ENCODE measurements around the gene CUX1.
"Not testable (repeated sequence)": the region's sequence is repeated elsewhere in the genome, so short reads cannot be mapped to it uniquely, and the experiment has no call there.

CUX1 gene

DNA sequence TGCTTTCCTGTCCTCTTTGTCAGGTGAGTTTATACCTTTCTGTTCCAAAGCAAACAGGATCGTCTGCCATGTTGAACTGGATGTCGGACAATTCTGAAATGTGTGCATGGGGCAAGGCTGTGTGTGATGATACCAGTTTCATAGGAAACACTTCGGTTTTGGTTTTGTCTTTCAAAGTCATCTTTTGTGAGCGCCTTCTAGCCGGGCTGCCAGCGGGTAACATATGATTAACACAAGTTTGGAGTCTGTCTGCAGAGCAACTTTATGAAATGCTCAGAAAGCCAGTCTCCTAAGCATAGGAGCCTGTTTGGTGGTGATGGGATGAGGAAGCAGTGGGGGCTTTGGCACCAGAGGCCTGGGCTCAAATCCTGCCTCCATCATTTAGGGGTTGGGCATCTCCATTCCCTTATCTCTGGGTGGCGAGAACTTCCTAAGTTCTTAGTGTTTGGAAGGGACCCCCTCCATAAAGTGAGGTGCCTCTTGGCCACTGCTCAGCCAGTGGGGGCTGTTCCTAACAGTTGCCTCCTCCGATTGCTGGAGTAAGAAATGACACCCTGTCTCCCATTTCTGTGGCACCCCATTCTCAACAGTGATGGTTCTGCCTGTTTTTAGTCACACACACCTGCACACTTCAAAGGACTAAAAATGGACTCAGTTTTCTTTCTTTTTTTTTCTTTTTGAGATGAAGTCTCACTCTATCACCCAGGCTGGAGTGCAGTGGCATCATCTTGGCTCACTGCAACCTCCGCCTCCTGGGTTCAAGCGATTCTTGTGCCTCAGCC, 36.8 kb downstream of the CUX1 start:
- no peak for DNase-seq

DNA sequence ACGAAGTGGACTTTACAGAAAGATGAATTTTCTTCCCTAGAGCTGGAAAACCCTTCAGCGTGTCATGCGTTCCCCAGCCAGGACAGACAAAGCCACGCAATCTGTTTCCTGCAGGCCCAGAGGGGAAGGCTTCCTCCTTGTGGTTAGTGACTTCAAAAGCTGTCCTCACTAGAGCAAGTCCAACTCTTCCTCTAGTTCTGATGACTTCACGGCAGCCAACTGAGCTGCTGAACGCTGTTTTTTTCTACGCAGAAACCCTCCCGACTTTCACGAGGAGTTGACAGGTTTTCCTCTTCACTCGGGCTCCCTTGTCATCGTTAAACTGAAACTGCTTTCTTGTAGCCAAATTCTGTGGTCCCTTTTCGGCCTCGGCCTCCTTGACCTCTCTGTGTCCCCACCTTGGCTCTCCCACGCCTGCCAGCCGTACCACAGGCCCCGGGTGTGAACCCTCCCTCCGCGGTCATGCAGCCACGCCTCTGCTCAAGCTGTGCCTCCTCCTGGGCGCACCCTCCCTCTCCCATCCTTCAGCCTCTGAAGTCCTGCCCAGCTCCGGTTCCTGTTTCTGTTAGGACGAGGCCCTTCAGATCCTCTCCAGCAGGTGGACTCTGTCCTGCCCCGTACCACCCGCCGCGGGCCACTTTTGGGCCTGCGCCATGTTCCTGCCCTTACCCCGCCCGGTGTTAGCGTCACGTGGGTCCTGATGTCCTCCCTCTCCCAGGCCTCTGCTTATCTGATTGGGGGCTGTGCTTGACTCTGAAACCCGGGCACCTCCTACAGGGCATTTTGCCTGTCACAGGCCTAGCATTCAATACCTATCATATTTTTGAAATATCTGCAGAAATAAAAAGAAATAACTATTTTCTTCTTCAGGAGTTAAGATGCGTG, 39.3 kb downstream of the CUX1 start:
- DNase-seq = peak; percentile 25 to 47

DNA sequence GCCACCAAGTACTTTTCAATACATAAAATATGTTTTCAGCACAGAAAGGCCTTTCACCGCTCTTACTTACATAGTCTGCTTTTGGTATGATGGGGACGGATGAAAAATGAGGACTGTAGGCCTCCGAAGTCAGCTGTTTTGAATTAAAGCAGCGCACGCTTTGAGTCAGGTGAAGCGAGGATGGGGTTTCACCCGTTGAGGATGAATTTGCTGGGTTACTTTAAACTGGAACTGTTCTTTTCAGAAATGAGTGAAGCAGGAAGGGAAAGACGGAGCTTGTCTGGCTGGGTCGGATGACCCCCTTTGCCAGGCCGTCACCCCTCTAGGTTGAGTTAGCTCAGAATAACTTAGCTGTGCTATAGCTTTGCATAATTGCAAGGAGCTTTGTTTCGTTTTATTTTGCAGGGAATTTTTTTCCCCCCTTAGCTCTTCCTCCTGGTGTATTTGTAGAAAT, 40.0 kb downstream of the CUX1 start:
- DNase-seq = no peak

DNA sequence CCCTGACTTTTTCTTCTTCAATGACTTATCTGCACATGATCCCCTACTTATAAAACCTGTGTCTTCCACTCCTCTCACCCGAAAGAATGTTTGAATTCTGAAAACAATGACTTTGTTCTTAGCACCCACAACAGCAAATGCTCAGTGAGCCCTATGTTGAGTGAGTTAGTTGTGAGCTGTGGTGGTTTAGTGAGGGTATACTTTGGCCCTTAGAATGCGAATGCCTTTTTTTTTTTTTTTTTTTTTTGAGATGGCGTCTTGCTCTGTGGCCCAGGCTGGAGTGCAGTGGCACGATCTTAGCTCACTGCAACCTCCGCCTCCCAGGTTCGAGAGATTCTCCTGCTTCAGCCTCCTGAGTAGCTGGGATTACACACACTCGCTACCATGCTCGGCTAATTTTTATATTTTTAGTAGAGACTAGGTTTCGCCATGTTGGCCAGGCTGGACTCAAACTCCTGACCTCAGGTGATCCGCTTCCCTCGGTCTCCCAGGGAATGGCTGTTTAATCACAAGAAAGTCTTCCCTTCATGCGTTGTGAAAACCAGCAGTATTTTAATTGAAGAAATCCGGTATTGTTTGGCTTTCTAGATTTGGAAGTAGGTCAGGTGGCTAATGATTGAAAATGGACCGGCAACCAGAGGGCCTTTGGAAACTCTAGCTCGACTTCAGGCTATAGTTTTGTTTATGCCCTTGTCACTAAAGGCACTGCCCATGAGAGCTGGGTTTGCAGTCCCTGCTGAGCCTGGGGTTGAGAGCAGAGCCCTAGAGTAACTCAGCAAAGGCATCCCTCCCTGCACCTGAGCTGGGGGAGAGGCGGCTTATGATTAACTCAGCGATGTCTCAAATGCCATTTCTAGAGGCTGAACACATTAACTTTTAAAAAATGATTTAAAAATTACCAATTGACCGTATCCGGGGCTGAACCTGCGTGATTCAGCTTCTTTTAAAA, 41.3 kb downstream of the CUX1 start:
- no peak for DNase-seq

DNA sequence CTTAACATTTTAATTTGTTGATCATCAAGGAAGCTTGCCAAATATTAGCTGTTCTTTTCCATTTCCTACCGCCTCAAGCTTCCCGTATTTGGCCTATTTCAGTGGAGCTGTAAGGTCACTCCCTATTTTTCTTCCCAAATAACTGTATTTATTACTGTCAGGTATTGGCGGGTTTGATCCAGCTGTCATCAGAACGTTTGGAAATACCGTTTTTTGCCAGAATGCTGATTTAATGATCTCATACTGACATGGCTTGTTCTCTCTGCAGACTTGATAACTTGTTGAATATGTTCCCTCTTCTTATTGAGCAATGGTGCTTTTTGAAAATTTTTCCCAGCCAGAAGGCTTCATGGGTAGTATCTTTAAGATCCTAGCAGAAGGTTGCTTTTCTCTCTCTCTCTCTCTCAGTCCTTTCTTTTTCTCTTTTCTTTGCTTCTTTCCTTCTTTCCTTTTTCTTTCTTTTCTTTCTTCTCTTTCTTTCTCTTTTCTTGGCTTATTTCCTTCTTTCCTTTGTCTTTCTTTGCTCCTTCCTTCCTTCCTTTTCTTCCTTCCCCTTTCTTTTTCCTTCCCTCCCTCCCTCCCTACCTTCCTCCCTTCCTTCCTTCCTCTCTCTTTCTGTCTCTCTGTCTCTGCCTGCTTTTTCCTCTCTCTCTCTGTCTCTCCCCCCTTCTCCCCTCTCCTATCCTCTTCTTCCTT, 42.1 kb downstream of the CUX1 start:
- DNase-seq = no peak

DNA sequence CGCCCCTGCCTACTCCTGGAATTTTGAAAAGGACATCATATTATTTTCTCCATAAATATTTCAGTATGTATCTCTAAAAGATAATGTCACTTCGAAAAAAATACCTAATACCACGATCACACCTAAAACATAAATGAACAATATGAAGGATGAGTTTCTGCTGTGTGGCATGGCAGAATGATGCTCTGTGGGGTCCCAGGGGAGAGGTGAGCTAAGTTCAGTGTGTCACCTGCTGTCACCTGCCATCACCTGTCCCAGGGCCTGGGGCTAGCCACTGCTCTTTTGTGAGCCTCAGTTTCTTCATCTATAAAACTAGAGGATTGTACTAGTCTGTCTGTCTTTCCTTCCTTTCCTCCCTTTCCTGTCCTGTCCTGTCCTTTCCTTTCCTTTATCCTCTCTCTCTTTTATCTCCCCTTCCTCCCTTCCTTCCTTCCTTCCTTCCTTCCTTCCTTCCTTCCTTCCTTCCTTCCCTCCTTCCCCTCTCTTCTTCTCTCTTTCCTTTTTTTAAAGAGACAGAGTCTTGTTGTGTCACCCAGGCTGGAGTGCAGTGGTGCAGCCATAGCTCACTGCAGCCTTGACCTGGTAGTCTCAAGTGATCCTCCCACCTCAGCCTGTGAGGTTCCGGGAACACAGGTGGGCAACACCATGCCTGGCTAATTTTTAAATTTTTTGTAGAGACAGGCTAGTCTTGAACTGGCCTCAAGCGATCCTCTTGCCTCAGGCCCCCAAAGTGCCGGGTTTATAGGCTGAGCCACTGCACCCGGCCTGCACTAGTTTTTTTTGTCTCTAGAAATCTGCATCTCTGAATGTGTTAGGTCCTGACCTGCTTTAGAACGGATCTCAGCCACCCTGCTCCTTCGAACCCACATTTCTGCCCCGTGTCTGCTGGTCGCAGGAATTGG, 43.1 kb downstream of the CUX1 start:
- no peak for DNase-seq

DNA sequence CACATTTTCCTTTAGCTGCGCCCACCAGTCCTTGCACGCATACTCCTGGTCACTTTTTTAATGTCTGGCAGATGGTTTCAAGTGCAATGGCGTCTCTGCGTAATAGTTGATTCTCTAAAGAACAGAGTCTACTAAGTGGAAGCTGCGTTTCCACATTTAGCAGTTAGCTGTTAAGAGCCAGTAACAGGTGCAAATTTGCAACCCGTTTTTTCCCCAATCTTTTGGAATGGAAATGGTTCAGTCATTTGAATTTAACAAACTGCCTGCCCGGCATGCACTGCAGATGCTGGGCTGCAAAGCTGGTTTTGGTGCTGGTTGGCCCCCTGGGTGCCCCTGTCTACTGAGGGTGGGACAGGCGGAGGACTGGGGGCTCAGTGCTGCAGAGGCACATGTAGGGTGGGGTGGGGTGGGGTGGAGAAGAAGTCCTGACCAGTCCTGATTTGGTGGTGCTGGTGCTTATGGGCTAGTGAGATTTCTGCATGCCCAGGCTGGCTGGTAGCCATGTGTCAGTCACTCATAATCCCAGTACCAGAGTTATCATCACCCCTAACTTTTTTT, 43.9 kb downstream of the CUX1 start:
- no peak for DNase-seq

DNA sequence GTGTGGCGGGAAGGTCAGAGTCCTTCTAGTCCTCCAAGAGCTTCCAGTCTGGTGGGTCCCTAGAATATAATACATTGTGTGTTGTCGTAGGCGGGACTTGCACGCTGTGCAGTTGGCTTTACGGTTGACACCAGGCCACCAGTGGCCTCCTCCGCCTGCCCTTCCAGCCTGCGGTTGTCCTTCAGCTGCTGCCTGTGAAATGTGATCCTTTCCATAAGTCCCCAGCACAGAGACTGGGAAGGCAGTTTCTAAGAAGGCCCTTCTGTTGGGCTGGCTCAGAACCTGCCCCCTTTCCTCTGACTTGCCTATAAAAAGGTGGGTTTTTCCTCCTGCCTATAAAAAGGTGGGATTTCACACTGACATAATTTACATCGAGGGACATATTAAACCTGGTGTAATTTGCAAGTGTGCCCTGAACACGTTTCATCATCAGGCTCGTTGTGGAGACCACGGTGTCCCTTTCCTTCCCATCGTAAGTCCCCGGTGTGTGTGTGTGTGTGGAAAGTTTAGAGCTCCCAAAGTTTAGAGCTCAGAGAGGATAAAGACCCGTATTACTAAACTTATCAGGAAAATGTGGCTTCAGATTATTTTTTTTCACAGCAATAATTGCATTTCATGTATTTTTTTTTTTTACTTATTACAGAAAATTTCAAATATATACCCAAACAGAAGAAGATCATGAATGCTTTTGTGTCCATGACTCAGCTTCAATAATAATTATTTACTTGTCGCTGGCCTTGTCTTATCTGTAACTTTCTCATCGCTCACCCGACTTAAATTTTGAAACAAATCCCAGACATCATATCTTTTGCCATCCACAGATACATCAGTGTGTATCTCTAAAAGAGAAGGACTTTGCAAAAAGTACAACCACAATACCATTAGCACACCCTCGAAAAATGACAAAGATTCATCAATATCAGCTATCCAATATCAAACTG, 45.1 kb downstream of the CUX1 start:
- DNase-seq = no peak

DNA sequence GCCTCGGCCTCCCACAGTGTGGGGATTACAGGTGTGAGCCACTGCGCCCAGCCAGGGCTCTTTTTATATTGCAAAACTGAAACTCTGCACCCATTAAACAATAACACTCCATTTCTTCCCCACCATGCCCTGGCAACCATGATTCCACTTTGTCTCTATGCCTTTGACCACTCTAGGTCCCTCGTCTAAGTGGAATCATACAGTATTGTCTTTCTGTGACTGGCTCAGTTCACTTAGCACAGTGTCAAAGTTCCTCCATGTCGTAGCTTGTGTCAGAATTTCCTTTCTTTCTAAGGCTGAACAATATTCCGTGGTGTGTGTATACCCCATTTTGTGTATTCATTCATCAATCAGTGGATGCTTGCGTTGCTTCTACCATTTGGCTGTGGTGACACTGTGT, 46.2 kb downstream of the CUX1 start:
- DNase-seq = no peak

DNA sequence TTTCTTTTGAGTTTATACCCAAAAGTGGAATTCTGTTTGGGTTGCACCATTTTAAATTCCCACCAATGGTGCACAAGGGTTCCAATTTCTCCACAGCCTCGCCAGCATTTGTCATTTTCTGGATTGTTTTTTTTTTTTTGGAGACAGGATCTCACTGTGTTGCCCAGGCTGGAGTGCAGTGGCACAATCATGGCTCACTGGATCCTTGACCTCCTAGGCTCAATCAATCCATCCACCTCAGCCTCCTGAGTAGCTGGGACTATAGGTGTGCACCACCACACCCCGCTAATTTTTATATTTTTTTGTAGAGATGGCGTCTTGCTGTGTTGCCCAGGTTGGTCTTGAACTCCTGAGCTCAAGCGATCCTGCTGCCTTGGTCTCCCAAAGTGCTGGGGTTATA, 46.6 kb downstream of the CUX1 start:
- DNase-seq = no peak

DNA sequence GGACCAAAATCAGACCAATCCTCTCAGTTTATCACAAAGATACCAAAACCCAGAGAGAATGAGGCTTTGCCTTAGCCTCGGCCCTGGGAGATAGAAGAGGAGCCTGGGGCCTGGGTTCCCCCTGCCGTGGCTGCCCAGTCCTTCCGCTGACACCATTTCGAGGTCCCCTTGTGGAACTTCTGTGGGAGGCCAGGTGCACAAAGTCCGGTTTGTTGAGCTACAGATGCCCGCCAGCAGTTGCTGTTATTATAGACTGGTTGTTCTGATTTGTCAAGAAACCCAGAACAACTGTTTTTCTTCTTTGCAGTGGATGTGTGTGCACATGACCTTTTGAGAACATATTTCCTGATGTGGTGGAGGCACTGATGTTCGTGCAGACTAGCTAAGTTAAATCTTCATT, 47.6 kb downstream of the CUX1 start:
- no peak for DNase-seq

DNA sequence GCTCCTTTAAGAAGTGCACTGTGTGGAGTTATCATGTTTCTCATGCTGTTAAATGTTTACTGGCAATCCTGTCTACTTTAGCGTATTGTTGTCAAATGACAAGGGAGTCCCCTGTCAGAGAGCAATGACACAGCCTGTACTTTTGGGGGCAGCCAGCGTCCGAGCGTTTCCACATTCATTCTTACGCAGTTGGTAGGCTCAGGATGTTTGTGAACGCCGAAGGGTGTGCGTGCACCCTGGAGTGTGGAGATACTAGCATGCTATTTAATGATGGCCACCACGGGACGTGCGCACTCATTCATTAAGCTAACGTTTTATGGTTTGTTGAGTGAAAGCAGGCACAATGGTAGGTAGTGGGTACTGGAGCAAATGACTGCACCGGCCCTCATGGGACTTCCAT, 48.0 kb downstream of the CUX1 start:
- DNase-seq = no peak

DNA sequence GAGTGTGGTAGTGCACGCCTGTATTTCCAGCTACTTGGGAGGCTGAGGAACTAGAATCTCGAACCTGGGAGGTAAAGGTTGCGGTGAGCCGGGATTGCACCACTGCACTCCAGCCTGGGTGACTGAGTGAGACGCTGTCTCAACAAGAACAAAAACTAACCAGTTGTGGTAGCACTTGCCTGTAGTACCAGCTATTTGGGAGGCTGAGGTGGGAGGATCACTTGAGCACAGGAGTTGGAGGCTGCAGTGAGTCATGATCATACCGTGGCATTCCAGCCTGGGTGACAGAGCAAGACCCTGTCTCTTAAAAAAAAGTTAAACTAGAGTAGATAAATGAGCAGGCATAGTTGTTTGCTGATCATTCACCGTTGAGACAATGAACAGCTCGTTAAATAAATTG, 48.9 kb downstream of the CUX1 start:
- no peak for DNase-seq

DNA sequence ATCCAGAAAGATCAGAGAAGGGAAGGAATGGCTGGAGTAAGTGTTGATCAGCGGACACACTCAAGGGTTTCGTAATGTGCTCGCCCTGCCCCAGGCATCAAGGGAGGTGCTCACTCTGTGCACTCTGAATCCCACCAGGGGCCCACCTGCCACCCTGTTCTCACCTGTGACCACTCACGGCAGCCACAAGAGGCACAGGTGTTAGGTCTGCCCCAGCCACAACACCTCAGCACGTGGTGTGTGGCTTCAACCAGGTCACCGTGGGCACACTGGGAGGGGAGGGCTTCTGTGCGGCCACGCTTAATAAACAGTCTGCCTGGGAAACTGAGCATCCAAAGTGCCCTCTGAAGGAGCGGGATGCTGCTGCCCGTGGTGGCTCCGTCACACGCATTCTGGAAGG, 49.8 kb downstream of the CUX1 start:
- no peak for DNase-seq

DNA sequence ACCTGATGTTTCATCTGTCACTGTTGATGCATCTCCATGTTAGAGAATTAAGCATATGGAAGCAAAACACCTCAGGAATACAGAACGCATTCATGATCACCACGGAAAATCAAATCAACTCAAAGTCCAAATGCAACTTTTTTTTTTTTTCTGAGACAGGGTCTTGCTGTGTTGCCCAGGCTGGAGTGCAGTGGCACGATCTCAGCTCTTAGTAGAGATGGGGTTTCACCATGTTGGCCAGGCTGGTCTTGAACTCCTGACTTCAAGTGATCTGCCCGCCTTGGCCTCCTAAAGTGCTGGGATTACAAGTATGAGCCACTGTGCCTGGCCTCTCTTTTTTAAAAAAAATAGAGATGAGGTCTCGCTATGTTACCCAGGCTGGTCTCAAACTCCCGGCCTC, 50.3 kb downstream of the CUX1 start:
- DNase-seq = not testable (repeated sequence)

DNA sequence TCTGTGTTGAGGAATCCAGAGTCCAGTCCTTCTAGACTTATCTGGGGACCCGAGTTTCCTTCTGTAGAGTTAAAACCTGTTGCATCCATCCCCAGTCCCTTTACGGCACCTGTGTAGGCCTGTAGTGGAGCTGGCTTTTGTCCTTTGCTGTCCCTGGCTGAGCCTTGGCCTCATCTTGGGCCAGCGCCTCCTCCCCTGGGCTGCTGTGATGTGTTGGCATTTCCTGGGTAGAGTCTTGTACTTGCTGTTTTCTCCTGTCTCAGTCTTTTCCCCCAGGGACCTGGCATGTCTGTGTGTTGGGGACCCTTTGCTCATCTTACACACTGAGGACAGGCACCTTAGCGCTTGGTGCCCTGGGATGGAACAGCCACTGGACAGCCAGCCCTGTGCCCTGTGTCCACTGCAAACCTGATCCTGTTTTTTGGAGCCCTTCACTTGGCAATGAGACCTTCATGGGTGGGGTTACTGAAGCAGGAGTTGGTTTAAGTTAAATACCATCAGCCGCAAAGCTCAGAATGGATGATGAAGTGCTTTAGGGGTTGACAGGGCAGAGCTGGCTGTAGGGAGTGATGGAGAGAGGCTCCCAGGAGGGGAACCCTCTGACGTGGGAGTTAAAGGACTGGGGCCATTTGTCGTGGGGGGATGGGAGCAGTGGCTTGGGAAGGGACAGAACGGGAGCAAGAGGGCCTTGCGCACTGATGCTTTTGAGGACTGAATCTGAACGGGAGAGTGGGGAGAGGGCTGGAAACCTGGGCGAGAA, 50.9 kb downstream of the CUX1 start:
- DNase-seq = no peak

DNA sequence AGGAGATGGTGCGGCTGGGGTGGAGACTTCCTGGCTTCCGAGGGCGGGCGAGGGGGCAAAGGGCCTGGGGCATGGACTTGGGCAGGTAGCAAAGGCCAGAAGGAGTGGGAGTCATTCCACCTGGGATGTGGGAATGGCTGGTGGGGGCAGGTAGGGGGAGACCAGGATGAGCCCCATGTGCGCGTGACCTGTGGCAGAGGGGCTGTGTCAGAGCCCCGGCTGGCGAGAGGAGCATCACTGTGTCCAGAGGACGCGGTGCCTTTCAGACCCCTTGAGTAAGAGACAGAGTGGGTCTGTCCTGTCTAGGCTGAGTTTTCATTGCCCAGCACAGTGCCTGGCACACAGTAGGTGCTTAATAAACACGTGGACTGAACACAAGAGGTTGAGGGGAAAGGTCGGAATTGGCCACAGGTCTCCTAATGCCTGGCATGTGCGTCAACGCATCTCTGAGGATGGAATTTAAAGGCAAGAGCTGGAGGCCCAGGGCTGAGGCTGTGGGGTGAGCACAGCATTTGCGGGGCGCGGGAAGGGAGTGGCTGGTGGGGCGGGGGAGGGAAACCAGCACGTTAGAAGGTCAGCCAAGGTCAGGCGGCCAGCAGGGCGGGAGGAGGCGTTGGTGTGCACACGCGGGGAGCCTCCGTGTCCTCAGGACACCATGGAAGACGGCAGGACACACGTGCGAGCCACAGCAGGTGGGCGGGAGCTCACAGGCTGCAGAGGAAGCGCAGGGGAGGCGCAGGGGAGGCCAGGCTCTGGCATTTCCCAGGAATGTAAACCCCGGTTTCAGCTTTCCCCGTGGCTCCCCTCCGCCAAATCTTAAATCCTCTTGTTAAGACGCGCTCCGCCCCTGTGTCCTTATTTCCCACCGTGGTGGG, 51.8 kb downstream of the CUX1 start:
- no peak for DNase-seq

DNA sequence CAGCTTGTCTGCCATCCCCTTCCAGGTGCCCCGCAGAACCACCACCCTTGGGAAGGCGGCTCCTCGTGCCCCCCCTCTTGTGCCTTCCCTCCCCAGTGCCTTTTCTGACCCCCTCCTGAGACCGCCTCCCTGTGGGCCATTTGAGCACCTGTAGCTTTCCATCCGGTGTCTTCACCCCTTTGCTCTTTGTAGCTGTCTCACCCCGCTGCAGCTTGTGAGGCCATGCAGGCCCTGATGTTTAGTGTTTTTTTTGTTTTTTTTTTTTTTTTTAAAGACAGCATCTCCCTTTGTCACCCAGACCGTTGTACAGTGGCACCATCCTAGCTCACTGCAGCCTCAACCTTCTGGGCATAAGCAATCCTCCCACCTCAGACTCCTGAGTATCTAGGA, 52.5 kb downstream of the CUX1 start:
- DNase-seq = no peak
